HG02763 (cell line): ENCODE results near the gene C3orf20.
"Not testable (repeated sequence)": the region's sequence is repeated elsewhere in the genome, so short reads cannot be mapped to it uniquely, and the experiment has no call there.

Experiments used
- ATAC-seq: cut with Tn5 transposase; IDR thresholded peaks from one replicate; pipeline ENCODE4 v1.9.1; 2021; ENCODE audit warnings: mild to moderate bottlenecking, moderate library complexity; ENCODE audit not compliant: unreplicated experiment

C3orf20 gene

DNA sequence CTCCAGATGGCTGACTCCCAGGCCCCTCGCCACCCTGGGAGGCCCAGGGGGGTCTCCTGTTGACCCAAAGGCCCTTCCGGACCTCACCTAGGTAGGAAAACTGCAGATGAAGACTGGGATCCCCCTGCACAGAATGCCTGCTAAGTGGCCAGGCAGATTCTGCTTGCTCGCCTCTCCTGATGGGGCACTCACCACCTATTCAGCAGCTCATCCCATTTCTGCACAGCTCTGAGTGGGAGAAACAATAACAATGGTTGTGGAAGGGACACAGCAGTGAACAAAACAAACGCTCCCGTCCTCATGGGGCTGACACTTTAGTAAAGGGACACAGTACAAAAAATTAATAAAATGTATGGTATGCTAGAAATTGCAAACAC, 118.9 kb downstream of the C3orf20 start:
- no peak for ATAC-seq

DNA sequence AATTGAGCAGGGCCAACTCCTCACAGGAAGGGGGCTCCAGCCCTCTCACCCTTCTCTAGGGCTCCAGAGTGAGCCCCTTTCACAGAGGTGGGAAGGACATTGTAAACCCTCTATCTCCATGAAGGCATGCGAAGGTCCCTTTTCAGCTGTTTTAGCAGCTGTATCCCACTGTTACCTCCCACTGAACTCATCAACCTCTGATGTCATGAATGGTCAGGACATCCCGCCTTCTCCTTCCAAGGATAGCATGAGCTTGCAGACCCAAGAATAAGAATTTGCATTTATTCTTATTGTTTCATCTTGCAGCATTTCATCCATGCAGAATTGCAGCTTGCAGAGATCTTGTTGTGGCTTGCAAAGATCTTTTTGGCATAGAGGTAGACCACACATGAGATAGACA, 119.5 kb downstream of the C3orf20 start:
- no peak for ATAC-seq

DNA sequence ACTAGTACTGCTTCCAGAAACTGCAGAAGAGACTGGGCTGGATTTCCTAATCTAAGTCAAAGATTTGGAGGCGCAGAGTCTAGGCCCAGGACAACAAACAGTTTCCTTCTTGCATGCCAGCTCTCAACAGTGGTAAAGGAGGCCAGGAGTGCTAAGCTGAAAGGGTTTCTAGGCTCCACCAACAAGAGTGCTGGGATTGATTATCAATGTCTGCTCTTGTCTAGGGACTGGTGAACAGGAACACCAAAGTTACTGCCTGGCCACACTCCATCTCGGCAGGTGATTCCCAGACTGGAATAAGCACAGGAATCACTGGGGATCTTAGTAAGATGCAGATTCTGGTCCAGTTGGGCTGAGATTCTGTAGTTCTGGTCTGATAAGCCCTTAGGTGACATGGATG, 121.1 kb downstream of the C3orf20 start:
- no peak for ATAC-seq

DNA sequence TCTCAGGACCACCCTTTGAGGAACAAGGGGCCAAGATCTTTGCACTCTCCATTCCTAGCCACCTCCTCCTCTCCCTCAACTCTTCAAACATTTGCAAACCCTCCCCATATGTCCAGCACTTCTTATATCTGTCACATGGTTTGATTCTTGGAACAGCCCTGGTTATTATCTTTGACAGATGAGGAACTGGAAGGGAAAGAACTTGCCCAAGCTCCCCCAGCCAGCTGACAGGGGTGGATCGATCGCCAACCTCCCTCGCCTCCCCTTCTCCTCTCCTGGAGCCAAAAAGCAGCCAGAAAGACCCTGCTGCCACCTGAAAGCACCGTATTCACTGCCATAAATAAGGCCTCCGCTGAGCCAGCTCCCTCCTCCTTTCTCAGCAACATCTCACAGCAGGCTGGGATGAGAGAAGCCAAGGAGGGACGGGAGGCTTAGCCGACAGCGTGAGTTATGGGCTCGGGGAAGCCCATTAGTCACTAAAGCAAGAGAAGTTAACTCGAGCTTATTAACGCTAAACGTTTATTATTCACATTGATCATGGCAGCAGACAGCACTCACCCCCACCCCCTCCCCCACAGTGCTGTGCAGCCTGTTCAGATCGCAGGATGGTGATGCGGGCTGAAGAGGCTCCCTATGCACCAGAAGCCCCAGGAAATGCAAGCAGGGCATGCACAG, 121.6 kb downstream of the C3orf20 start:
- ATAC-seq, result no peak

DNA sequence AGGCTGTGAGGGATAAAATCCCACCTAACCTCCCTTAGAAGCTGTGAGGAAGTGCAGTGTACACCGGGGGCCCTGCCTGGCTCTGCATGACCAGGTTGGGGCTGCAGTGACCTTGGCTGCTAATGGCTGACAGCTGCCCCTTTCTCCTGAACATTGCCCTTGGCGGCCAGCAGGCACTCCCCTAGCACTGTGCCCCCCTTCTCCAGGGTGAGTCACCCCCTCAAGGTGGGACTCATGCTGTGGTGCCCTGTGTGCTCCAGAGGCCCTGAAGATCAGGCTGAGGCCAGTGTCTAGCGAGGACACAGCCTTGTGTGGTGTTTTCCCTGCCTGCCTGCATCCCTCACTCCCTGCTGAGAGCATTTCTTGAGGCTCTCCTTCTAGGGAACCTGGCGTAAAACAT, 122.8 kb downstream of the C3orf20 start:
- ATAC-seq, result no peak

DNA sequence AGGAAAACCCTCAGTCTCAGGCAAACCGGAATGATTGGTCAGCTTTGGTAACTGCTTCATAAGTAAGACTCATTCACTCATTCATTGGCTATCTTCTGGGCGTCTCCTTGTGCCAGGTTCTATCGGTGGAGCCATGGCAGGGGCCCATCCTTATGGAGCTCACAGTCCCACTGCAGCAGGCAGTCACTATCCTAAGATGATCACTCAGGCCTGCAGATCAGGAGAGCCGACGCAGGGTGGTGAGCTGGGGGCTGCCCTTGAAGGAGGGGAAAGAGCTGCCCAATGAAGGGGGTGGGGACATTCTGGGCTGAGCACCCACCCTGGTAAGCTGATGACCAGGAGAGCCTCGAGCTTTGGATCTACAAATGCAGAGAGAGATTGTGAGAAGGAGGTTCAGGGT, 123.3 kb downstream of the C3orf20 start:
- no peak for ATAC-seq

DNA sequence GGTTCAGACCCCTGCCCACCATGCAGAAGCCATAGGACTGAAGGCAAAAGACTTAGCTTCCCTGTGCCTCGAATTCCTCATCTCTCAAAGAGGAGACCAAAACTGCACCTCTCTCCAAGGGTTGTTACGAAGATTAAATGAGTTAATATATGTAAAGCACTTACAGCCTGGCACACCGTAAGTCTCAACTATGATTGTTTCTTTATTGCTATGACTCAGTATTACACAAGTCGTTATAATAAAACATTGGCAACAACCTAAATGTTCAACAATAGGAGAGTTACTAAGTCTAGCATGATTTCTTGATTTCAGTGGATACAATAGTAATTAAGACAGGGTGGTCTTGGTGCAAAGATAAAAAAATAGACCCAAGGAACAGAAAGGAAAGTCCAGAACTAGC, 124.2 kb downstream of the C3orf20 start:
- no peak for ATAC-seq

DNA sequence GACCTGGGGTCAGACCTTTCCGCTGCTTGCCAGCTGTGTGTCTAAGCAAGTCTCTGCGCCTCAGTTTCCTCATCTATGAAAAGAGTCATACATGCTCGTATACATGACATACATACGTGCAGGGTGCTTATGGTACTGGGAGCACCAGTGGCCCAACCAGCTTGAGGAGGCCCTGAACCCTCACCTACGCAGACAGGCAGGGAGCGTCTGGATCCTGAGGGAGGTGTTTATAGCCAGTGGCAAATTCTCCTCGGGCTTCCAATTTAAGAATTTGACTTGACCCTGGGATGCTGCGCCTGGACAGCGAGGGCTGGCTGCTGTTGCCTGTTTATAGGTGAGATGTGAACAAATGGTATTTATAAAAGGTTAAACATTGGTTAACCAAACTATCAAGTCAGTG, 126.1 kb downstream of the C3orf20 start:
- ATAC-seq, result no peak

DNA sequence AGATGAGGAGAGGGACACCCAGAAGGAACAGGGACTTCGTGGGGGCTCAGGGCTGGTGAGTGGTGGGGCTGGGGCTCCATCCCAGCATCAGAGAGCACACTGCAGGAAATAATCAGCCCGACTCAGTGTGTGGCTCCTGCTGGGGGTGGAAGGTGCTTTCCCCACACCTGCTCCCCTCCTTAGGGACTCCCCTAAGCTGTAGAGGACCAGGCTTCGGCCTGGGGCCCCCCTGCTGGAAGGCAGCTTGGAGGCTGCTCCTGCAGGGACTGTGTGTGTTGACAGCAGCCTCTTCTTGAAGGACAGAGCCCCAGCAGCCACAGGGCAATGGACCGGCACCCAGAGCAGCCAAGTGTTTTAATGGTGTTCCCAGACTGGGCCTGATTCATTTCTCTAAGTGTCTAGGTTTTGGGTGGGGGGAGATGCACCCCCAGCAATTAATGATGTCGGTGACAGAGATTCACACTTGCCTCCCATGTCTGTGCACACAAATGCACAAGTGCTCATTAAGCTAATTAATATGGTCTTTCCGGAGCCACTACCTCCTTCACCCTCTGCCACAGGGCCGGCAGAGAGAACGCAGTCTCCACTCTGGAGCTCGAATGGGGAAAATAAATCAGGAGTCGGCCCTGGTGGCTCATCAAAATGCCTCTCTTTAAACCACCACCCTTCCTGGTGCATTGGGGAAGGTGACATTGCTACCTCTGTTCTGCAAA, 126.9 kb downstream of the C3orf20 start:
- ATAC-seq, result no peak

DNA sequence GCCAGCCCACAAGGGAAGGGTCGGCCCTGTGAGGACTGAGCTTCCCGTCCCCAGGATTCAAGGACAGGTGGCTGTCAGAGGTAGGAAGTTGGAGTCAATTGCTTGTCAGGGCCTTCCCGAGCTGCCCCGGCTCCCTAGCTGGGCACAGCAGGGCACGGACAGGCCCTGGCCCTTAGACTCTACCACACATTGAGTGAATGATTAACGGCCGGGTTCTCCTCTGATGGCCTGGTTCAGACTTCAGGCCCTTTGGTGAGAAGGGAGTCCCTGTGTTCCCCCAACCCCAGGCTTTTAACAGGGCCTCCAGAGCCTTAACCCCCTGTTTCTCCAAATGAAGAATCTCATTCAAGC, 127.4 kb downstream of the C3orf20 start:
- ATAC-seq, result no peak

DNA sequence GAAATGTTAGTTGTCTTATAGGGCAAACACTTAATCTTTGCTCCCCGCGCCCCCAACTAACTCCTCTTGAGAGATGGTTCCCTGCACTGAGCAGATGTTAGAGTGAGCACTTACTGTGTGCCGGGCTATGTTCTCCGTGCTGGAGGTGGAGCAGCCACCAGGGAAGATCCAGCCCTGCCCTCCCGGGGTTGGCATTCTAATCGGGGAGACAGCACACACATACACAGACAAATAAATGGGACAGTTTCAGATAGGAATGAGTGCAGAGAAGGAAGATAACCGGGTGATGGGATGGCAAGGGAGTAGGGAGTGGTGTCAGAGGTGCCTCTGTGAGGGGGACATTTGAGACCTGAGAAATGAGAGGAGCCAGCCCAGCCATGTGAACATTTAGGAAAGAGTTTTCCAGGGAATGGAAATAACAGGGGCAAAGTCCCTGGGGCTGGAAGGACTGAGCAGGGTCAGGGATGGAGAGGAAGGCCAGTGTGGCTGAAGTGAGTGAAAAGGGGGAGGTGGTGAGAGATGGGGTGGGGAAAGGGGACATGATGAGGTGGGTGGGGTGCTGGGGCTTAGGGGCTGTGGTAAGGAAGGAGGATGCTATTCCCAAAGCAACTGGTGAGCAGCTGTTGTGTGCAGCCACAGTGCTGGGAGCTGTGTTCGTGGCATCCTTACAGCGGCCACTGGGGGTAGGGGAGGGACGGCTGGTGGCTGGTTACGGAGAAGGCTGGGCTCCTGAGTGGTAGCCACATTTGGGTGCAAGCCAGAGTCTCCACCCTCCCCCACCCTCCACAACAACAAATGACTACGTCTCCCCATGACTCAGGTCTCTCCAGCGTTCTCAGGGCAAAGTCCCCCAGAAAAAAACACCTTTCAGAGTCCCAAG, 128.4 kb downstream of the C3orf20 start:
- no peak for ATAC-seq

DNA sequence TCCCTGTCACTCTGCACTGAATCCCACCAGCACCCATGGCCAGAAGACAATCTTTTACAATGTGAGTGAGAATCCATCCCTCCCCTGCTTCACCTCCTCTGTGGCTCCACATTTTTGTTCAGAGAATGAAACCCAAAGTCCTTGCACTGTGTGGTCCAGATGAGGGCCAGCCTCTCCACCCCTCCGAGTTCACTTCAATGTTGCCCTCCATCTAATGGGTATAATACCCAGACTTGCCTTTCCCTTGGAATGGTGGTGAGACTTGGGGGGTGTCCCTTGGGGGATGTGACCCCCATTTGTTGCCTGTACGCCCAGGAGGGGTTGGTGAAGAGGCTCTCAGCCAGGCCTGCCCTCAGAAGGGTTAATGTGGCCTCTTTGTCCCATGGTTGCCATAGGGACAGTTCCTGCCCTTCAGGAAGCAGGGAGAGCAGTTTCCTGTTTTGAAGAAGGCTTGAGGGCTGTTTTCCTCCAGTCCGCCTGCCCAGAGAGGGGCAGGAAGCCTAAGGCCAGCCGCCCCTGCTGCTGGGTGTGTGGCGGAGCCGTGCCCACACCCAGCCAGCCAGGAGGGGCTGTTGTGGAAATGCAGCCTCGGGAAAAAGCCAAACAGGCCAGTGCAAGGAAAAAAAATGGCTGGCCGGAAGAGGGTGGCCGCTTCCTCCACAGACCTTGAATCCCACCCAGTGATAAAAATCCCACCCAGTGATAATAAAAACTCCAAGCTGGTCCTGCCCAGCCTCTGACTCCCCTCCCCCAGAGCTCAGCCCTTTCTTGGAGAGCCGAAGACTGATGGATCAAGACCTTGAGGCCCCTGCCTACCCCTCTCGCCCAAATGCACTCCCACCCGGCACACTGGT, 129.3 kb downstream of the C3orf20 start:
- no peak for ATAC-seq

DNA sequence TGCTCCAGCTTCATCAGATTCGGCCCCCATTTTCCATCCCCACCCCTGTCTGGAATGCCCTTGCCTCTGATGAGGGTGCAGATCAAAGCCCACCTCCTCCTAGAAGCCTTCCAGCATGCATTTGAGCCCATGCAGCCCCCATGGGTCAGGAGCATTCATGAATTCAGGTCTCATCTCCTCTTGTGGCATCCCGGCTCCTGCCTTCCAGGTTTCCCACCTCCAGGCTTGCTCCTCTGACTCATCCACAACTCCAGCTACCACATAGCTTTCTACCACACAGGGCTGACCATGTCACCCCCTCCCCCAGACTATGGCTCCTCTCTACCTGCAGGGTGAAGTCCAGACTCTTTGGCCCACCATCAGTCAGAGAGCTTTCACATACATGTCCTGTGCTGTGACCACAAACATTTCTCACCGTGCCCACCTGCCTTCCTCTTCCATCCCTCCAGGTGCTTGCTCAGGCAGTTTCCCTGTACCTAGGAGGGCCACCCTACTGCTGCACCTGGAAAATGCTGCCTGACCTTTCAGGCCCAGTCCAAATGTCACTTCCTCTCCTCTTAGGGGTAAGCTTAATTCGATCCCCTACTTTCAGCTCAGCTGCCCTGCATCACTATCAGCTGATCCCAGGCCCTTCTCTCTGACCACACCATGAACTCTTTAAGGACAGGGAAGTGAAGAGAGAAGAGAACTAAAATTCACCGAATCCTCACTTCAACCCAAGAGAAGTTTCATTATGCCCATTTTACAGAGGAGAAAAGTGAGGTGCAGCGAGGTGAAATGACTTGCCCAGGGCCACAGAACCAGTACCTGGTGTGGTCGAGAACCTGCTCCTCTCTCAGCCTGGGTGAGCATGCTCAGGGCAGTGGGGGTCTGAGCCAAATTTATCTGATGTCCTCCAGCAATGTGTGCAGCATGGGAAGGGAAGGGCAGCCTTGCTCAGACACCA, 130.2 kb downstream of the C3orf20 start:
- ATAC-seq, result no peak

DNA sequence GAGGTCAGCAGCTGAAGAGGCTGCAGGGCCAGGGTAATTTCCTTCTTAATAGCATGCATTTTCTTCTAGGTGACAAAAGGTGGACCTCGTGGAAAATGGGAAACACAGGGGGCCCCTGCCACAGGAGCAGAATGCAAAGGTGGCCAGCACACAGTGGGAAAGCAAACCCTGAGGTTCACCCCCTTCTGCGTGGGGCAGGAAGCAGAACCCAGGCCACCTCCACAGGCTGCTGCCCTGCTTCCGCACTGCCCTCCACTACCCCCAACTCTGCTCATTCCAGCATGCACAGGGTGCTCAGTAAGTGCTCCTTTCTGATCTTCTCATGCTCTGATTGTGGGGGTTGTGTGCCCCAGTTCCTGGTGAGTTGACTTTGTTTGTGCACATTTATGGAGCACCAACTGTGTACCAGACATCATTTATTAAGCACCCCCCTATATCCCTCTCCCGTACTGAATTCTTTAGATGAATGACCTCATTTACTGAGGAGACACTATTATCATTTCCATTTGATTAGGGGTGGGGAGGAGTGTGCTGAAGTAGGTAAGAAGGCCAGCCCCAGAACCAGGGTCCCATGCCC, 131.1 kb downstream of the C3orf20 start:
- no peak for ATAC-seq

DNA sequence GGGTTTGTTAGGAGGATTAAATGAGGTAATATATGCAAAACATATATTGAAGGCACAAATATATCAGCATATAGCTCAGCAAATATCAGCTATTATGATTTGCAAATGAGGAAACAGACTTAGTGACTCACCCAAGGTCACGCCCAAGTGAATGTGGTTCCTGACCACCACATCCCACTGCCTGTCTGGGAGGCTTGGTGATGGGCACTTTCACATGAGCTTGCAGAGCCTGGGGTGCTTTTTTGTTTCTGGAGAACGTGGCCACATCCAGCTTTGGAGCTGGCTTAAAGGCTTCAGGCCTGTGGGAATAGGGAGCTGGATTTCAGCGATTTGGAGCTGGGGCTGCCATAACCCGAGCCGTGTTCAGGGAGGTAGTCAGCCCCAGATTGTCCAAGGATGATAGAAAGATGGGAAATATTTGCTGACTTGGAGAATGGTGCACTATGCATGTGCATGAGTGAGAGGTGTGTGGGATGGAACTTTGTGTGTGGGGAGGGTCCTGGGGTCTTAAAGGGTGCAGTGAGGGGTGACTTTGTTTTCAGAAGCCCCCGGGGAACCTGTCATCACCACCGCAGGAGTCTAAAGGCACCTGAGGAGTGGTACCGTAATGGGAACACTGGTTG, 131.8 kb downstream of the C3orf20 start:
- no peak for ATAC-seq

DNA sequence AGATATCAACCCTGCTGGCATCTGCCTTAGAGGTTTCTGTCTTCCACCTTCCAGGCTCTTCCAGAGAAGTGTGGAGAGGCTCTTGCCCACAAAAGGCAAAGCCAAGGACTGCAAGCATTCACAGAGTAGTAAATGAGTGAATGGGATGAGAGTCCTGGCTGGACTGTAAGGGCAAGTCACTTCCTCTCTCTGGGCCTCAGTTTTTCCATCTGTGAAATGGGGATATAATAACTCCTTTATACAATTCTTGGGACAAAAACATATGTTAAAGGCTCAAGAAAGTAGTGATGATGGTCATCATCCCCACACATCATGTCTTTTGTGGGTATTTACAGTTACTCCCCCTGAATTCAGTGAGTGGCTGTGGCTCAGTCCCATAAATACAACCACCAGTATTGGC, 133.1 kb downstream of the C3orf20 start:
- no peak for ATAC-seq

DNA sequence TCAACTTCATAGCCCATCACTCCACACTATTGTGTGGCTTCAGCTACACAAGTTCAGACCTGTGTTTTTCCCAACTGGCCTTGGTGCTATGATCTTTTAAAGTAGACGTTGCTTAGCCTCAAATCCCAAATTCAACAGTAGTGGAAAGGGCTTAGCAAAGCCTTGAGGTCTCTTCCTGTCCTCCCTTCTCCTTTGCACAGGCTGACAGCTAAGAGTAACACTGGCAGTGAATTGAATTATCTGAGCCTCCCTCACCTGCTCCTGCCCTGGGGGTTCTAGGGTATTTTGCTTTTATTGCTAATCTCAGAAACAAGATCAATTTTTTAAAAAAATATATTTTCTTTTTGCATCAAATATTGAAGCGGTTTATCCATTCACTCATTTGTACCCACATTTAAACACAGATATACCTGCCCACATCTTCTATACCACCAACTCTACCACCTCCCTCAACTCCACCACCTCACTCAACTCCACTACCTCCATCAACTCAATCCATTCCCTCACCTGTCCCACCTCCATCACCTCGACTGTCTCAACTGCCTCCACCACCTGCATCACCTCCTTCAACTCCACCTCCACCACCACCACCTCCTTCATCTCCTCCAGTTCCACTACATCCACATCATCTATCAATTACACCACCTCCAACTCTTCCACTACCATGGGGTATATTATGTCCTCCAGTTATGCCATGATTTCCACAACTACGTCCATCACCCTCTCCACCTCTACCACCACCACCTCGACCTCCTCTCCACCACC, 133.7 kb downstream of the C3orf20 start:
- no peak for ATAC-seq

DNA sequence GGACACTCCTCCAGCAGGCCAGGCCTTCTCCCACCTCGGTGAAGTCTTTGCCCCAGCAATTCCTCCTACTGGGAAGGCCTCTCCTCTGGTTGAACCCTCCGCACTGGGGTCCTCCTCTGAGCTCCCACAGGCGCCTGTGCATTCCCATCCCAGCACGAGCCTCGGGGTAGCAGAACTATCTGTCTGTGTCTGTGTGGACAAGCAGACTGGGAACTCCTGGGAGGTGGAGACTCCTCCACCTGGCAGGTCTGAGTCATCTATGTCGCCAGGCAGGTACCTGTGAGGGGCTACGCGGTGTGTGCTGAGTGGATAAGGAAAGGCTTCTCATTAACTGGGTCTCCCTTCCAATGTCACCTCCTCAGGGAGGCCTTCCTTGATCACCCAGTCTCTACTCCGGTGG, 134.7 kb downstream of the C3orf20 start:
- not testable (repeated sequence) for ATAC-seq
